IPS-11a (cell line): ENCODE measurements around the gene PRIMPOL.
"Not testable (repeated sequence)": the region's sequence is repeated elsewhere in the genome, so short reads cannot be mapped to it uniquely, and the experiment has no call there.

Experiments used
- H3K4me3 ChIP-seq: one replicate; pipeline ENCODE4 v1.5.1; 2013; ENCODE audit warnings: low read depth, low read length, control low read depth

Gene PRIMPOL

DNA sequence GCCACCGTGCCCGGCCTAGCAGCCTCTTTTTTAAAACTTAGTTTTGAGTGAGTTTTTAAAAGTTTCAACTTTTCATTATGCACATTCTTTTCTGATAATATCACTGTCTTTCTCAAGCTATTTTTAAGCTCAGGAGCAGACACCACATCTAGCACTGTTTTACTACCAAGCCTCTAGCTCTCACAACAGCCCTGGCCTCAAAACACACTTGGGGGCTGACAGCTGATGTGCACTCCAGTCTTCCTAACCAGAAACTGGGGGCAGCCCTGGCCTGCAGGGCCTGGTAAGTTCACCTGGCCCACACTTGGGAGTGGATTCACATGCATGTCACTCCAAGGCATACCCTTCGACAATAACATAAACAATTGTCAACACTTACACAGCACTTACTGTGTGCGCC, 50.4 kb downstream of the PRIMPOL start:
- H3K4me3 ChIP-seq = no peak overlapping the region

- no peak overlapping the region for H3K4me3 ChIP-seq
Observed at GRCh38 chr4:184702114-184702513, 52.6 kb downstream of the PRIMPOL start.

DNA sequence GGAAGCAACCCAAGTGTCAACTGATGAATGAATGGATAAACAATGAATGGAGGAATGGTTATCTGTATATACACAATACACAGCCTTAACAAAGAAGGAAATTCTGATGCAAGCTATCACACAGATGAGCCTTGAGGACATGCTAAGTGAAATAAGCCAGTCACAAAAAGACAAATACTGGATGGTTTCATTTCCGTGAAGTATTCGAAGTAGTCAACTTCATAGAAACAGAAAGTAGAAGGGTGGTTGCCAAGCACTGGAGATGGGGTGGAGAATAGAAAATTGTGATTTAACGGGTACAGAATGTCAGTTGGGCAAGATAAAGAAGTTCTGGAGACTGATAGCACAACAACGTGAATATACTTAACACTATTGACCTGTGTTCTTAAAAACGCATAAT, 56.2 kb downstream of the PRIMPOL start:
- no peak overlapping the region for H3K4me3 ChIP-seq

DNA sequence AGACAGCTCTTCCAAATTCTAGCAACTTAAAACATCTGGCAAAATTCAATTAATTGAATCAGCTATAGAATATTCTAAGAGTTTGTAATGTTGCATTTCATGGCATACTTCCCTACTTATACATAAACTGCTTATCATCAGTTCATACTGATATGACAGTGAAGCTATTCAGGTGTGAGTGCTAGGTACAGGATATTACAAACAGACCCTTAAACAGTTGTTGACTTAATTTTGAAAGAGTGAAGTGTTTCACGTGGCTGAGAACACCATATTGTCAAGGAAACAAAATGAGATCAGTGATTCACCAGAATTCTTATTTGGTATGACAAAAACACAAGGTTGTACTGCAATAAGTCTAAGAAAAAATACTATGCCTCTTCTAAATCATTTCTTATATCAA, 56.9 kb downstream of the PRIMPOL start:
- H3K4me3 ChIP-seq = no peak overlapping the region

- H3K4me3 ChIP-seq = no peak overlapping the region
Observed at GRCh38 chr4:184712322-184712721, 62.8 kb downstream of the PRIMPOL start.

- H3K4me3 ChIP-seq = no peak overlapping the region
Observed at GRCh38 chr4:184713887-184714286, 64.3 kb downstream of the PRIMPOL start.

DNA sequence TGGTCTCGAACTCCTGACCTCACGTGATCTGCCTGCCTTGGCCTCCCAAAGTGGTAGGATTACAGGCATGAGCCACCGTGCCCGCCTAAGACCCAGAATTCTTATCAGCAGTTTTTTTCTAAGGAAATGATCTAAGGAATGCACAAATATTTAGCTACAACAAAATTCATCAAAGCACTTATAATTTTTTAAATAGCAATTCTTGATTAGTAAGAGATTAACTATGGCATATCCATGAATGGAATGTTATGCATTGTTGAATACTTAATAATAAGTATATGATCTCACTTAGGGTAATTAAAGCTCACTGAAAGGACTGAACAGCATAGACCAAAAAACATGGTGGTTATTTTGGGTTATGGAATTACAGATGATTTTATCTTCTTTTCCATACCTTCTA, 66.0 kb downstream of the PRIMPOL start:
- H3K4me3 ChIP-seq = no peak overlapping the region

GRCh38 chr4:184719407-184719806, 69.9 kb downstream of the PRIMPOL start:
- no peak overlapping the region for H3K4me3 ChIP-seq

GRCh38 chr4:184721254-184721653, 71.7 kb downstream of the PRIMPOL start:
- no peak overlapping the region for H3K4me3 ChIP-seq

GRCh38 chr4:184722798-184723197, 73.3 kb downstream of the PRIMPOL start:
- H3K4me3 ChIP-seq = no peak overlapping the region

GRCh38 chr4:184727430-184727829, 77.9 kb downstream of the PRIMPOL start:
- H3K4me3 ChIP-seq = no peak overlapping the region

- H3K4me3 ChIP-seq = no peak overlapping the region
Observed at GRCh38 chr4:184728858-184729257, 79.3 kb downstream of the PRIMPOL start.

DNA sequence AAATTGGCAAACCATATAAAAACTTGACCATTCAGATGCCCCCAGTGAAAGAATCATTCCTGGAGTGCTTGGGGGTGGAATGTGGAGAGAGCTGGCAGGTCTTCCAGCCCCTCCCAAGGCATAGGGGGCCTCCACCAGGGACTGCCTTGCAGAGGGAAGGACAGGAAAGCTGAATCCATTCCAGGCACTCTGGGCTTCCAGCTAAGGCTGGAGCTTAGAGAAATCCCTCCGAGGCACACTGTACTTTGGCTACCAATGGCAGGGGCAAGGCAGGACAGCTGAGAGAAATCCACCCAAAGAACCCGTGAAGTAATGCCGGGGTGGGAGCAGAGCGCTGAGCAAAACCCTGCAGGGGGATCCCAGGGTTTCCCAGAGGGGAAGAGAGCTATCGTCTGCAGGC, 80.4 kb downstream of the PRIMPOL start:
- no peak overlapping the region for H3K4me3 ChIP-seq

DNA sequence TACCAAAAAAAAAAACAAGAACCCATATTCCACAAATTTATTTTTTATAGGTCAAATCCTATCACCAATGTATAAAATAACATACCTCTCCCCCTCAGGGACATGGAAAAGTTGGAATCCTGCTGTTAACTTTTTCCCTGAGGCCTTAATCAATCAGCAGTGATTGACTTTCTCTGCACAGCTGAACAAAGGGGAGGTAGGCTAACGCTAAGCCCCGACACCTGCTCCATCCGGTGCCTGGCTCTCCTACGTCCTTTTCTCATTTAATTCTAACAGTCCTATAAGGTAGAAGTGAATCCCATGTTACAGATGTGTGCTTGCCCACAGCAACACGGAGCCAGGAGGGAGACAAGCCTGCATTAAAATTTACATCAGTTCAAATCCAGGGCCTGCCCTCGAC, 81.5 kb downstream of the PRIMPOL start:
- no peak overlapping the region for H3K4me3 ChIP-seq

- H3K4me3 ChIP-seq = no peak overlapping the region
Observed at GRCh38 chr4:184732126-184732525, 82.6 kb downstream of the PRIMPOL start.

GRCh38 chr4:184733654-184734524, 84.4 kb downstream of the PRIMPOL start, which contains the start of gene CENPU:
Gene CENPU (minus strand): TSS chr4:184734096. CDS start chr4:184734062, 34 bp downstream.
- H3K4me3 ChIP-seq = peak within 1 kb of the TSS; percentile 98

DNA sequence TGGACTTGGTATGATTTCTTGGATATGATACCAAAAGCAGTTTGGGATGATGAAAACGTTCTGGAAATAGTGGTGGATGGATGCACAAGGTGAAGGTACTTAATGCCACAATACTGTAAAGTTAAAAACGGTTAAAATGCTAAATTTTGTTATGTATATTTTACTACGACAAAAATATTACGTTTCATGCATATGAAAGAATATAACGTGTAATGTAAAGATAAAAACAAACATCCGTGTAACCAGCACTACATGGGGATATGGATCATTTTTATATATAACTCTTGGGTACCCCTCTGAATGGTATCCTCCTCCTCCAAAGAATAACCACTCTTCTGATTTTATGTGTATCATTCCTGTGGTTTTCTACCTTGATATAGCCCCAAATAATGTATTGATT, 85.2 kb downstream of the PRIMPOL start:
- no peak overlapping the region for H3K4me3 ChIP-seq

GRCh38 chr4:184739575-184739974, 90.0 kb downstream of the PRIMPOL start:
- H3K4me3 ChIP-seq = not testable (repeated sequence)

- H3K4me3 ChIP-seq = no peak overlapping the region
Observed at GRCh38 chr4:184740980-184741391, 91.4 kb downstream of the PRIMPOL start.

- H3K4me3 ChIP-seq = not testable (repeated sequence)
Observed at GRCh38 chr4:184741651-184742050, 92.1 kb downstream of the PRIMPOL start.

- H3K4me3 ChIP-seq = no peak overlapping the region
Observed at GRCh38 chr4:184743650-184744049, 94.1 kb downstream of the PRIMPOL start.

DNA sequence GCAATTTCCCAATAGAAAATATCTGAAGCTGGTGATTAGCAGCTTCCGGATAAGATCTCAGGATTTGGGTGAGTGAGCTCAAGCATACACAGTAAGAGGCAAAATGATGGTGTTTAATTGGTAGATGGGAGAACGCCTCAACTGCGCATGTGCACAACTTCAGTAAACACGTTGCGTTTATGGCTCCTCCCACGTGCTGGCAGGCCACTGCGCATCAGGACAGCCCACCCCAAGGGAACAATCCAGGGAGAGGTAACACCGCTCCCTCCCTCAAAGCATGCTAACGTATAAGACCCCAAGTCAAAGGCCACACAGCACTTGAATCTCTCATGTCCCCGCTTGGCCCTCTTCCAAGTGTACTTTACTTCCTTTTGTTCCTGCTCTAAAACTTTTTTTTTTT, 94.7 kb downstream of the PRIMPOL start:
- H3K4me3 ChIP-seq = no peak overlapping the region
